A549 (cell line): ENCODE results near the gene RGPD4. TPM values are rescaled to one million over a fixed set of nuclear protein-coding genes. Genes with fewer than 3 reads are reported as not detected.

Experiments
- ATAC-seq, 2 experiments: fragments of 200-7000 bp in 1 of 2; fragments of >200 bp in 1 of 2; cut with Nextera tagmentation in 1 of 2; cut with Tn5 transposase in 1 of 2; 3 replicates each; pipeline versions ENCODE4 v1.8.0 to v1.9.1; 2018 to 2020; ENCODE audit warnings: mild to moderate bottlenecking in 1 of 2, moderate library complexity in 1 of 2
- CTCF ChIA-PET: fragments of 300-600 bp; sonication (Branson Sonifier 250); formaldehyde crosslinking; extraction: SDS; loops from one replicate; lab custom pipeline; 2021; ENCODE audit warnings: antibody characterized with exemption, inconsistent platforms; lab: Yijun Ruan, JAX
- POLR2A ChIA-PET: fragments of 350-600 bp; formaldehyde crosslinking; extraction: SDS; loops from one replicate; lab custom pipeline; 2021; ENCODE audit warnings: antibody characterized with exemption, inconsistent platforms; lab: Yijun Ruan, JAX
- DNase-seq, 2 experiments: peaks; one replicate each; pipeline versions ENCODE4 v3.0.0 to v3.0.0-alpha.2; 2011 to 2016; ENCODE audit warnings: low read depth in 1 of 2, low spot score in 1 of 2
- FAIRE-seq: peaks from 2 replicates; lab custom pipeline; 2011; peaks lifted over from hg19 to GRCh38; lab: Jason Lieb, UNC
- H3K27ac ChIP-seq, 2 experiments: fragments of >200 bp; sonication (Bioruptor Twin); formaldehyde crosslinking; 3 replicates each; pipeline ENCODE4 v1.5.1; 2016 to 2017
- H3K4me1 ChIP-seq: fragments of >200 bp; sonication (Bioruptor Twin); formaldehyde crosslinking; 3 replicates; pipeline ENCODE4 v1.6.1; 2016
- H3K4me2 ChIP-seq: fragments of >200 bp; sonication (Bioruptor Twin); formaldehyde crosslinking; 3 replicates; pipeline ENCODE4 v1.6.1; 2016
- H3K4me3 ChIP-seq: fragments of >200 bp; sonication (Bioruptor Twin); formaldehyde crosslinking; 3 replicates; pipeline ENCODE4 v1.5.1; 2016
- H3K9me3 ChIP-seq: fragments of >200 bp; sonication (Bioruptor Twin); formaldehyde crosslinking; 3 replicates; pipeline ENCODE4 v1.6.1; 2016
- BCL3 ChIP-seq: fragments of >200 bp; sonication (Bioruptor Twin); formaldehyde crosslinking; IDR thresholded peaks from 3 replicates; pipeline ENCODE4 v1.6.1; 2016
- BHLHE40 ChIP-seq: IDR thresholded peaks from 2 replicates; pipeline ENCODE4 v1.6.1; 2012; ENCODE audit warnings: low read depth, low read length, inconsistent platforms
- CEBPB ChIP-seq, 2 experiments: fragments of >200 bp in 1 of 2; sonication (Bioruptor Twin) in 1 of 2; formaldehyde crosslinking in 1 of 2; IDR thresholded peaks; 2 replicates each; pipeline ENCODE4 v1.6.1; 2012 to 2016
- CHD4 ChIP-seq: fragments of 200-600 bp; sonication (generic); IDR thresholded peaks from 2 replicates; pipeline ENCODE4 v1.6.1; 2016; ENCODE audit warnings: antibody characterized with exemption, mild to moderate bottlenecking, borderline replicate concordance
- ELK1 ChIP-seq: fragments of 150-350 bp; IDR thresholded peaks from 2 replicates; pipeline ENCODE4 v1.6.1; 2014; ENCODE audit warnings: low read depth, mild to moderate bottlenecking, low read length
- EP300 ChIP-seq, 2 experiments: fragments of >200 bp; sonication (Bioruptor Twin); formaldehyde crosslinking; IDR thresholded peaks; 2 replicates in 1 of 2; 3 replicates in 1 of 2; pipeline ENCODE4 v1.6.1; 2016 to 2017
- FOSL2 ChIP-seq, 2 experiments: fragments of 450-650 bp in 1 of 2; fragments of >200 bp in 1 of 2; sonication (Bioruptor Twin) in 1 of 2; formaldehyde crosslinking; IDR thresholded peaks; 2 replicates each; pipeline versions ENCODE4 v1.5.0 to v1.6.1; 2016 to 2020; ENCODE audit warnings: mild to moderate bottlenecking in 1 of 2, moderate library complexity in 1 of 2
- GATA3 ChIP-seq: IDR thresholded peaks from 2 replicates; pipeline ENCODE4 v1.6.1; 2012; ENCODE audit warnings: borderline replicate concordance
- HOXB13 ChIP-seq: fragments of 250-450 bp; sonication (Bioruptor Pico); IDR thresholded peaks from 2 replicates; pipeline ENCODE4 v1.5.0; 2020; ENCODE audit warnings: low read depth, mild to moderate bottlenecking, moderate library complexity
- HOXB5 ChIP-seq: fragments of 250-450 bp; sonication (Bioruptor Pico); IDR thresholded peaks from 2 replicates; pipeline ENCODE4 v1.5.0; 2020; ENCODE audit warnings: mild to moderate bottlenecking, moderate library complexity
- JUN ChIP-seq, 2 experiments: fragments of >200 bp; sonication (Bioruptor Twin); formaldehyde crosslinking; IDR thresholded peaks; 2 replicates in 1 of 2; 3 replicates in 1 of 2; pipeline ENCODE4 v1.6.1; 2016 to 2017
- MAFK ChIP-seq: fragments of 450-650 bp; IDR thresholded peaks from 2 replicates; pipeline ENCODE4 v1.6.1; 2014; ENCODE audit not compliant: partially characterized antibody
- NFE2L2 ChIP-seq: fragments of 150-350 bp; conservative IDR thresholded peaks from 2 replicates; pipeline ENCODE4 v1.6.1; 2014; ENCODE audit warnings: low read length
- NPAS2 ChIP-seq: fragments of 250-450 bp; sonication (Bioruptor Pico); IDR thresholded peaks from 2 replicates; pipeline ENCODE4 v1.8.0; 2022; ENCODE audit warnings: mild to moderate bottlenecking, moderate library complexity, borderline replicate concordance
- PBX3 ChIP-seq: IDR thresholded peaks from 2 replicates; pipeline ENCODE4 v1.6.1; 2012
- PHF8 ChIP-seq: fragments of 200-600 bp; sonication (generic); IDR thresholded peaks from 2 replicates; pipeline ENCODE4 v1.6.1; 2016; ENCODE audit warnings: low read depth, mild to moderate bottlenecking, antibody characterized with exemption, moderate library complexity, borderline replicate concordance
- POLR2A ChIP-seq: IDR thresholded peaks from 2 replicates; pipeline ENCODE4 v1.6.1; 2012; ENCODE audit warnings: mild to moderate bottlenecking, low read length
- RCOR1 ChIP-seq: fragments of 150-350 bp; IDR thresholded peaks from 2 replicates; pipeline ENCODE4 v1.6.1; 2014; ENCODE audit warnings: antibody characterized with exemption, low read length, low read depth
- RFX5 ChIP-seq: fragments of 450-650 bp; IDR thresholded peaks from 2 replicates; pipeline ENCODE4 v1.7.1; 2014; ENCODE audit warnings: antibody characterized with exemption, mild to moderate bottlenecking, moderate library complexity
- SREBF2 ChIP-seq: fragments of 450-650 bp; IDR thresholded peaks from 2 replicates; pipeline ENCODE4 v1.6.1; 2014; ENCODE audit warnings: mild to moderate bottlenecking, moderate library complexity
- TP53 ChIP-seq: fragments of 250-450 bp; sonication (Bioruptor Pico); IDR thresholded peaks from 2 replicates; pipeline ENCODE4 v1.5.0; 2021; ENCODE audit warnings: mild to moderate bottlenecking, moderate library complexity
- ZFP36 ChIP-seq: fragments of 450-650 bp; IDR thresholded peaks from 2 replicates; pipeline ENCODE4 v1.6.1; 2014; ENCODE audit warnings: borderline replicate concordance; ENCODE audit not compliant: partially characterized antibody
- WGBS: methylation state at CpG from one replicate; pipeline ENCODE4 v1.1.6; 2017; ENCODE audit errors: missing lambda C conversion rate; 5-methylcytosine and 5-hydroxymethylcytosine counted together
- polyA plus RNA-seq, 4 experiments: library from polyadenylated mRNA; depleted of rRNA in 3 of 4; stranded (reverse); fragments of >200 nt; fragmentation: RNase III in 1 of 4; extraction: RNeasy Plus Mini Kit Qiagen cat#74134 plus additional on column Dnase treatment in 1 of 4; gene quantifications; 2 replicates in 3 of 4; 3 replicates in 1 of 4; pipeline ENCODE4 v1.2.3, GENCODE V29; 2011 to 2017

The RGPD4 gene
- polyA plus RNA-seq, 2 of the 4 experiments (the other 2 are of a cell fraction), result 0.01 to 0.09 TPM

GRCh38 chr2:107808959-107809358 lies 17.7 kb upstream of the RGPD4 start:
- Histone ChIP-seq H3K4me2 (peak overlapping the region; percentile 31), H3K4me3 (no peak overlapping the region), H3K27ac (no peak overlapping the region), H3K4me1 (peaks cover 14% of the 10 kb centered on the region), H3K9me3 (no peaks in the 10 kb centered on the region)
- TF ChIP-seq FOSL2 (IDR thresholded peaks at IDR 0.05) (no peak), FOSL2 (CRISPR knock-in tag; IDR thresholded peaks at IDR 0.05) (peak; percentile 39; the same call in 1 of the 2 replicates), JUN (IDR thresholded peaks at IDR 0.05) (no peak), CEBPB (IDR thresholded peaks at IDR 0.05) (no peak), RCOR1 (no peak)
- peak; percentile 63 to 81; a peak in 4 of 6 replicates for ATAC-seq
- FAIRE-seq, result no peak
- CTCF ChIA-PET, result no interaction called here
- POLR2A ChIA-PET, result no interaction called here
- DNase-seq, result peak in 1 of 2 experiments; percentile 38
- WGBS, result 29% methylated on average over 7 of the region's 7 CpGs

GRCh38 chr2:107809835-107810234 lies 16.9 kb upstream of the RGPD4 start:
- Histone ChIP-seq H3K27ac (no peak overlapping the region), H3K4me1 (peaks cover 14% of the 10 kb centered on the region), H3K9me3 (no peaks in the 10 kb centered on the region), H3K4me2 (no peak overlapping the region), H3K4me3 (no peak overlapping the region)
- TF ChIP-seq NFE2L2 (no peak), RFX5 (no peak), NPAS2 (CRISPR knock-in tag) (no peak), CHD4 (no peak), GATA3 (no peak), EP300 (IDR thresholded peaks at IDR 0.05) (no peak), PHF8 (no peak), SREBF2 (no peak)
- ChIA-PET CTCF (interaction anchor here (0.6 to 1.5 kb wide), 2 partner anchors 72 to 1227 kb away, joined by 3 to 4 read pairs; no protein-coding TSS in a partner anchor), POLR2A (no interaction called here)
- 70% methylated on average over 3 of the region's 3 CpGs for WGBS
- FAIRE-seq, result no peak
- no peak for DNase-seq
- no peak; a peak in 1 of 6 replicates for ATAC-seq

GRCh38 chr2:107810734-107811133 lies 16.0 kb upstream of the RGPD4 start:
- no peak for DNase-seq
- no peak for FAIRE-seq
- Histone ChIP-seq H3K4me2 (no peak overlapping the region), H3K4me3 (no peak overlapping the region), H3K9me3 (no peaks in the 10 kb centered on the region), H3K4me1 (peaks cover 14% of the 10 kb centered on the region), H3K27ac (no peak overlapping the region)
- ChIA-PET POLR2A (no interaction called here), CTCF (interaction anchor here (1.1 to 1.5 kb wide), 2 partner anchors 11 to 1228 kb away, joined by 4 read pairs; no protein-coding TSS in a partner anchor)
- 90% methylated on average over 1 of the region's 1 CpG for WGBS
- ATAC-seq, result no peak
- TF ChIP-seq ELK1 (no peak), BCL3 (no peak), FOSL2 (IDR thresholded peaks at IDR 0.05) (no peak), FOSL2 (CRISPR knock-in tag; IDR thresholded peaks at IDR 0.05) (no peak), HOXB13 (CRISPR knock-in tag) (no peak), HOXB5 (CRISPR knock-in tag) (no peak), PBX3 (no peak), TP53 (no peak), JUN (IDR thresholded peaks at IDR 0.05) (no peak), POLR2A (no peak), EP300 (IDR thresholded peaks at IDR 0.05) (no peak), BHLHE40 (no peak), NPAS2 (CRISPR knock-in tag) (no peak), MAFK (no peak), ZFP36 (no peak)
